Endothelial cell (in vitro differentiated cells): Measurements from ENCODE around the gene CASTOR2. TPM values are rescaled to one million over a fixed set of nuclear protein-coding genes. Genes with fewer than 3 reads are reported as not detected.

Experiments used
- DNase-seq: peaks from one replicate; pipeline ENCODE4 v3.0.0; 2021; ENCODE audit warnings: low spot score
- H3K27ac Mint-ChIP-seq: one replicate; pipeline ENCODE4 v1.8.0; 2021; ENCODE audit warnings: mixed read lengths, inconsistent platforms; ENCODE audit not compliant: unreplicated experiment
- H3K27me3 Mint-ChIP-seq: one replicate; pipeline ENCODE4 v1.8.0; 2021; ENCODE audit warnings: mild to moderate bottlenecking, moderate library complexity, mixed read lengths, inconsistent platforms; ENCODE audit not compliant: unreplicated experiment
- H3K36me3 Mint-ChIP-seq: one replicate; pipeline ENCODE4 v1.8.0; 2021; ENCODE audit warnings: mild to moderate bottlenecking, low read depth, mixed read lengths, inconsistent platforms; ENCODE audit not compliant: unreplicated experiment
- H3K4me1 Mint-ChIP-seq: one replicate; pipeline ENCODE4 v1.8.0; 2021; ENCODE audit warnings: mild to moderate bottlenecking, mixed read lengths, inconsistent platforms; ENCODE audit not compliant: unreplicated experiment
- H3K4me3 Mint-ChIP-seq: one replicate; pipeline ENCODE4 v1.8.0; 2021; ENCODE audit warnings: mild to moderate bottlenecking, mixed read lengths, inconsistent platforms; ENCODE audit not compliant: unreplicated experiment
- H3K9me3 Mint-ChIP-seq: one replicate; pipeline ENCODE4 v1.8.0; 2021; ENCODE audit warnings: mixed read lengths, inconsistent platforms; ENCODE audit not compliant: unreplicated experiment
- CTCF ChIP-seq: fragments of 200-600 bp; sonication (generic); IDR thresholded peaks from one replicate; pipeline ENCODE4 v1.5.0; 2021; ENCODE audit warnings: antibody characterized with exemption; ENCODE audit not compliant: unreplicated experiment
- total RNA-seq: library from RNA; stranded (reverse); fragmentation: NEBNext Ultra II Directional; extraction: Animal tissue kit (Norgen Biotek cat#: 25700); gene quantifications from one replicate; pipeline ENCODE4 v1.2.1, GENCODE V29; 2021; ENCODE audit not compliant: unreplicated experiment

The CASTOR2 gene
- total RNA-seq, 1 donor from 2014 or later: 52.4 TPM

GRCh38 chr7:75039166-75039565, 74.7 kb downstream of the CASTOR2 start:
- no peak for TF ChIP-seq CTCF
- H3K9me3 Mint-ChIP-seq: no peaks in the 10 kb centered on the region
- peaks cover 8% of the 10 kb centered on the region for H3K36me3 Mint-ChIP-seq
- H3K27ac Mint-ChIP-seq: no peak overlapping the region
- no peak for DNase-seq
- no peak overlapping the region for H3K4me3 Mint-ChIP-seq
- no peaks in the 10 kb centered on the region for H3K4me1 Mint-ChIP-seq
- peaks cover 3% of the 10 kb centered on the region for H3K27me3 Mint-ChIP-seq

GRCh38 chr7:75039709-75040108, 75.2 kb downstream of the CASTOR2 start:
- Mint-ChIP-seq H3K27me3 (peaks cover 3% of the 10 kb centered on the region), H3K9me3 (no peaks in the 10 kb centered on the region), H3K4me3 (no peak overlapping the region), H3K36me3 (peaks cover 8% of the 10 kb centered on the region), H3K4me1 (no peaks in the 10 kb centered on the region), H3K27ac (no peak overlapping the region)
- TF ChIP-seq CTCF: no peak
- no peak for DNase-seq

GRCh38 chr7:75040512-75040911, 76.0 kb downstream of the CASTOR2 start:
- H3K9me3 Mint-ChIP-seq: no peaks in the 10 kb centered on the region
- no peak for DNase-seq
- peaks cover 8% of the 10 kb centered on the region for H3K36me3 Mint-ChIP-seq
- H3K4me1 Mint-ChIP-seq: no peaks in the 10 kb centered on the region
- H3K27me3 Mint-ChIP-seq: peaks cover 3% of the 10 kb centered on the region
- TF ChIP-seq CTCF: no peak
- no peak overlapping the region for H3K27ac Mint-ChIP-seq
- no peak overlapping the region for H3K4me3 Mint-ChIP-seq

GRCh38 chr7:75042286-75042685, 77.8 kb downstream of the CASTOR2 start:
- no peak for DNase-seq
- Mint-ChIP-seq H3K27ac (no peak overlapping the region), H3K27me3 (peaks cover 5% of the 10 kb centered on the region), H3K9me3 (no peaks in the 10 kb centered on the region), H3K4me1 (no peaks in the 10 kb centered on the region), H3K36me3 (peaks cover 12% of the 10 kb centered on the region), H3K4me3 (no peak overlapping the region)
- no peak for TF ChIP-seq CTCF

GRCh38 chr7:75042831-75043703, 78.6 kb downstream of the CASTOR2 start:
- Mint-ChIP-seq H3K4me1 (no peaks in the 10 kb centered on the region), H3K27ac (no peak overlapping the region), H3K27me3 (peaks cover 2% of the 10 kb centered on the region), H3K36me3 (peaks cover 12% of the 10 kb centered on the region), H3K9me3 (no peaks in the 10 kb centered on the region), H3K4me3 (no peak overlapping the region)
- no peak for TF ChIP-seq CTCF
- no peak for DNase-seq
